ENCODE measurements around the gene FBXW11. TPM values are rescaled to one million over a fixed set of nuclear protein-coding genes. Genes with fewer than 3 reads are reported as not detected.

The FBXW11 gene
- total RNA-seq, 2 donors from 2014 or later = 76.3 to 81.7 TPM

DNA sequence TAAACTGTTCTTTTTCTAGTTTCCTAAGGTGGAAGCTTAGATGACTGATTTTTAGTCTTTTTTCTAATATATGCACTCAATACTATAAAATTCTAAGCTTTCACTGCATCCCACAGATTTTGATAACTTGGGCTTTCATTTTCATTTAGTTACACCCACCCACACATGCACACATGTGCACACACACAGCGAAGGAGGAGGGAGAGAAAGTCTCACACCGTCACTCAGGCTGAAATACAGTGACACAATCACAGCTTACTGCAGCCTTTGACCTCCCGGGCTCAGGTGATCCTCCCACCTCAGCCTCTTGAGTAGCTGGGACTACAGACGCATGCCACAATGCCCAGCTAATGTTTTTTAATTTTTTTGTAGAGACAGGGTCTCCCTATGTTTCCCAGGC is 124.3 kb downstream of the FBXW11 start:
- no peak for DNase-seq (ENCODE audit: low spot score)
- Histone ChIP-seq H3K4me1 (no peaks in the 10 kb centered on the region), H3K27me3 (no peaks in the 10 kb centered on the region), H3K9me3 (no peaks in the 10 kb centered on the region), H3K27ac (no peak overlapping the region), H3K4me3 (no peak overlapping the region), H3K36me3 (peaks cover 24% of the 10 kb centered on the region)
- TF ChIP-seq, protein P1, sequence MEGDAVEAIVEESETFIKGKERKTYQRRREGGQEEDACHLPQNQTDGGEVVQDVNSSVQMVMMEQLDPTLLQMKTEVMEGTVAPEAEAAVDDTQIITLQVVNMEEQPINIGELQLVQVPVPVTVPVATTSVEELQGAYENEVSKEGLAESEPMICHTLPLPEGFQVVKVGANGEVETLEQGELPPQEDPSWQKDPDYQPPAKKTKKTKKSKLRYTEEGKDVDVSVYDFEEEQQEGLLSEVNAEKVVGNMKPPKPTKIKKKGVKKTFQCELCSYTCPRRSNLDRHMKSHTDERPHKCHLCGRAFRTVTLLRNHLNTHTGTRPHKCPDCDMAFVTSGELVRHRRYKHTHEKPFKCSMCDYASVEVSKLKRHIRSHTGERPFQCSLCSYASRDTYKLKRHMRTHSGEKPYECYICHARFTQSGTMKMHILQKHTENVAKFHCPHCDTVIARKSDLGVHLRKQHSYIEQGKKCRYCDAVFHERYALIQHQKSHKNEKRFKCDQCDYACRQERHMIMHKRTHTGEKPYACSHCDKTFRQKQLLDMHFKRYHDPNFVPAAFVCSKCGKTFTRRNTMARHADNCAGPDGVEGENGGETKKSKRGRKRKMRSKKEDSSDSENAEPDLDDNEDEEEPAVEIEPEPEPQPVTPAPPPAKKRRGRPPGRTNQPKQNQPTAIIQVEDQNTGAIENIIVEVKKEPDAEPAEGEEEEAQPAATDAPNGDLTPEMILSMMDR (IDR thresholded peaks at IDR 0.05) = no peak

DNA sequence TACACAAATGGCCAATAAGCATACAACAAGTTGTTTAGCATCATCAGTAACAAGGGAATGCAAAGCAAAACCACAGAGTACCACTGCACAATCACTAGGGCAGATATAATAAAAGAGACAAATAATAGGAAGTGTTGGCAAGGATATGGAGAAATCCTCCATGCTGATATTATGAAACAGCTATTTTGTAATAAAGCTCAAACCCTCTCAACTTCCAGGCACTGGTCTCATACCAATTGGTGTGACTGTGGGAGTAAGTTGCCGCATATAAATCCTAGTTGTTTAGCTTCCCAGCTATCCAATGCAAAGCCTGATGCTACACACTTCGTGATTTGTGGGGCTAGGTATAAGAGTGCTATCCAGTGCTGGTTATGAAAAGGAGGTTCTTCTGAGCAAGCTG is 132.2 kb downstream of the FBXW11 start:
- H3K27ac ChIP-seq = no peak overlapping the region
- no peaks in the 10 kb centered on the region for H3K27me3 ChIP-seq
- DNase-seq (ENCODE audit: low spot score) = no peak
- no peak overlapping the region for H3K4me3 ChIP-seq
- no peaks in the 10 kb centered on the region for H3K9me3 ChIP-seq
- peaks cover 0 to 5% of the 10 kb centered on the region in 2 donors for H3K4me1 ChIP-seq
- H3K36me3 ChIP-seq = peaks cover 48% of the 10 kb centered on the region
- TF ChIP-seq, protein P1 (IDR thresholded peaks at IDR 0.05) = no peak

DNA sequence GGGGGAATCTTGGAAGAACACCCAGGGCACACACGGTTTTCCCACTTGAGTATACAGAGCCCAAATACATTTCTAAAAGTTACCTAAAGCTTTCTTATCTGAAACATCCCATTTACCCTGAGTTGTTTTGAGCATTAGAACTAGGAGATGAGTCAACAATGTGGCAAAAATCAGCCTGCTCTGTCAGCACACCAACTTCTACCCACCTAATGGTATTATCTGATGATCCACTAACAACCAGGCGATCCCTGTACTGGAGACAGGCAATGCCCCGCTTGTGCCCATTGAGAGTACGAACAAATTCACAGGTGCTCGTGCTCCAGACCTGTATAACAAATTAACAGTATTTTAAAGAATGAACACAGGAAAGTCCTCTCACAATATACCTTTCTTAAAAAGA is 133.8 kb downstream of the FBXW11 start:
- Histone ChIP-seq H3K9me3 (no peaks in the 10 kb centered on the region), H3K4me3 (no peak overlapping the region), H3K4me1 (peaks cover 0 to 5% of the 10 kb centered on the region in 2 donors), H3K27ac (no peak overlapping the region), H3K36me3 (peaks cover 50% of the 10 kb centered on the region), H3K27me3 (no peaks in the 10 kb centered on the region)
- no peak for DNase-seq (ENCODE audit: low spot score)
- TF ChIP-seq, protein P1 (IDR thresholded peaks at IDR 0.05) = no peak

DNA sequence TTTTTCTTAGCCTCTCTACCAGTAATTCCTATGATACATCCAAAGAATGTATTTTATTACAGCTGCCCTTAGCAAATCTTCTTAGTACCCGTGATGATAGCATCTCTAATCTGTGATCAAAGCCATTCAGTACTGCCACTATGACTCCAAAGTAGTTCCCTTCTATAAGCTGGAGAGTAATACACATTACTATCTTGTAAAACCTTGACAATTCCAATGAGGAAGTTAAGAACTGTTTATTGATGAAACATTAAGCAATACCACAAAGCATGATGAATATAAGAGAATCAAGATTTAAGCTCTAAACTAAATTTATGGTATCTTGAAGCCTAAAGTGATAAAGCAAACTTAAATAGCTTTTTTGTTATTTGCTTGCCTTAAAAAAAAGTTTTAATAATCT is 134.7 kb downstream of the FBXW11 start:
- H3K27ac ChIP-seq = no peak overlapping the region
- DNase-seq (ENCODE audit: low spot score) = no peak
- peaks cover 46% of the 10 kb centered on the region for H3K36me3 ChIP-seq
- H3K9me3 ChIP-seq = no peaks in the 10 kb centered on the region
- H3K4me3 ChIP-seq = no peak overlapping the region
- TF ChIP-seq, protein P1 (IDR thresholded peaks at IDR 0.05) = no peak
- no peaks in the 10 kb centered on the region for H3K27me3 ChIP-seq
- peaks cover 0 to 5% of the 10 kb centered on the region in 2 donors for H3K4me1 ChIP-seq

DNA sequence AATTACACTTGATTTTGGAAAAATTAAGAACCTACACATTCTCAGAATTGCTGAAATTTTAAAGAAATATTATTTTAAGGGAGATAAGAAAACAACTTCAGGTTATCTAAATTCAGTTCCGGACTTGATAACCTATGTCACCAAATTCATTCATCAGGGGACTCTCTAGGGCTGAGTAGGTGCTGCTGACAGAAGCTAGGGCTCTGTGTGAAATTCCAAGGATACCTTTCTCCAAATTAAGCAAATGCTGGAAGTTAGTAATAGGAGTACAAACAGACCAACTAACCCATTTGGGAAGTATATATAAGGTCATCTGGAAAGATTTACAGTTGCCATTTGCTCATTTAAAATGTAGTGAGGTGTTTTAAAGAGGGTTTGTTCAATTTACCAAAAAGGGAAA is 136.5 kb downstream of the FBXW11 start:
- no peak overlapping the region for H3K4me3 ChIP-seq
- no peak overlapping the region for H3K27ac ChIP-seq
- TF ChIP-seq, protein P1 (IDR thresholded peaks at IDR 0.05) = no peak
- peaks cover 0 to 5% of the 10 kb centered on the region in 2 donors for H3K4me1 ChIP-seq
- no peaks in the 10 kb centered on the region for H3K9me3 ChIP-seq
- no peaks in the 10 kb centered on the region for H3K27me3 ChIP-seq
- peaks cover 31% of the 10 kb centered on the region for H3K36me3 ChIP-seq
- no peak for DNase-seq (ENCODE audit: low spot score)

DNA sequence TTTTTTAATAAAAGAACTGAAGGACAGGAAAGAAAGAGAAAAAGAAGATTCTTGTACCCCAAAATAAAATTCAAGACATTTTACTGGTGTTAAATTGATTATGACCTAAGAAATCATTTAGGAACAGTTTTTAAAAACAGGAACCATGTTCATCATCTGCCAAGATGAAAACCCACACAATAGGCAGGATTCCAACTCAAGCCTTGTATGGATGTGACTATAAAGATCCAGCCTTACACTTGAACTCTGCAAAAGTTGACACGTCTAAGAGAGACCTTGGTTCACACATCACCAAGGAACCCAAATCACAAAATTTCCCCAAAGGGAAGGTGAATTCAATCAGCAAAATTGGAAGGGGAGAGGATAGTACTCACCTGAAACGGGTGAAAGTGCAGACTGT is 138.2 kb downstream of the FBXW11 start:
- Histone ChIP-seq H3K27ac (no peak overlapping the region), H3K4me1 (peaks cover 0 to 5% of the 10 kb centered on the region in 2 donors), H3K36me3 (peaks cover 28% of the 10 kb centered on the region), H3K9me3 (no peaks in the 10 kb centered on the region), H3K27me3 (no peaks in the 10 kb centered on the region), H3K4me3 (no peak overlapping the region)
- TF ChIP-seq, protein P1 (IDR thresholded peaks at IDR 0.05) = no peak
- no peak for DNase-seq (ENCODE audit: low spot score)

Data from right atrium auricular region (tissue), 2 donors.